H9 (cell line): ENCODE measurements around the gene HUNK. TPM values are rescaled to one million over a fixed set of nuclear protein-coding genes. Genes with fewer than 3 reads are reported as not detected.

ENCODE experiments used
- DNase-seq: peaks from one replicate; pipeline ENCODE4 v3.0.0-alpha.2; 2017
- H2AFZ ChIP-seq: one replicate; pipeline ENCODE4 v1.6.1; 2013; ENCODE audit warnings: mild to moderate bottlenecking, low read length, control low read depth, moderate library complexity
- H2AK5ac ChIP-seq: 2 replicates; pipeline ENCODE4 v1.6.1; 2013; ENCODE audit warnings: low read length, control low read depth, mixed read lengths; ENCODE audit not compliant: insufficient read length
- H2BK120ac ChIP-seq: one replicate; pipeline ENCODE4 v1.6.1; 2013; ENCODE audit warnings: low read depth, mild to moderate bottlenecking, low read length, control low read depth, inconsistent platforms; ENCODE audit not compliant: poor library complexity, severe bottlenecking
- H2BK12ac ChIP-seq: 2 replicates; pipeline ENCODE4 v1.6.1; 2013; ENCODE audit warnings: low read length, control low read depth, mixed read lengths, low read depth; ENCODE audit not compliant: insufficient read length
- H2BK15ac ChIP-seq: 2 replicates; pipeline ENCODE4 v1.6.1; 2013; ENCODE audit warnings: low read depth, low read length, control low read depth
- H2BK20ac ChIP-seq: one replicate; pipeline ENCODE4 v1.6.1; 2013; ENCODE audit warnings: low read depth, mild to moderate bottlenecking, low read length, control low read depth, inconsistent platforms; ENCODE audit not compliant: poor library complexity, severe bottlenecking
- H2BK5ac ChIP-seq: 2 replicates; pipeline ENCODE4 v1.6.1; 2013; ENCODE audit warnings: low read length, control low read depth, mixed read lengths; ENCODE audit not compliant: insufficient read length
- H3K14ac ChIP-seq: 2 replicates; pipeline ENCODE4 v1.6.1; 2013; ENCODE audit warnings: low read length, control low read depth; ENCODE audit not compliant: insufficient read depth
- H3K18ac ChIP-seq: 2 replicates; pipeline ENCODE4 v1.6.1; 2013; ENCODE audit warnings: low read depth, mild to moderate bottlenecking, mixed read lengths, low read length, control low read depth; ENCODE audit not compliant: insufficient read length
- H3K23ac ChIP-seq: 2 replicates; pipeline ENCODE4 v1.6.1; 2013; ENCODE audit warnings: low read length, control low read depth, mixed read lengths, low read depth; ENCODE audit not compliant: insufficient read length
- H3K23me2 ChIP-seq: 2 replicates; pipeline ENCODE4 v1.6.1; 2013; ENCODE audit warnings: low read depth, mild to moderate bottlenecking, mixed read lengths, low read length, control low read depth; ENCODE audit not compliant: insufficient read length, poor library complexity, severe bottlenecking
- H3K27ac ChIP-seq: 2 replicates; pipeline ENCODE4 v1.5.1; 2013; ENCODE audit warnings: low read length, control low read depth, mixed read lengths, low read depth; ENCODE audit not compliant: insufficient read length
- H3K27me3 ChIP-seq: 2 replicates; pipeline ENCODE4 v1.6.1; 2013; ENCODE audit warnings: low read length, control low read depth, inconsistent platforms; ENCODE audit not compliant: insufficient read depth
- H3K4ac ChIP-seq: 2 replicates; pipeline ENCODE4 v1.6.1; 2013; ENCODE audit warnings: low read depth, mild to moderate bottlenecking, control low read depth, inconsistent platforms, low read length, moderate library complexity
- H3K4me1 ChIP-seq: 2 replicates; pipeline ENCODE4 v1.6.1; 2013; ENCODE audit warnings: low read length, control low read depth, inconsistent platforms; ENCODE audit not compliant: insufficient read depth
- H3K4me2 ChIP-seq: 2 replicates; pipeline ENCODE4 v1.6.1; 2013; ENCODE audit warnings: low read length, control low read depth, mixed read lengths; ENCODE audit not compliant: insufficient read length, insufficient read depth
- H3K56ac ChIP-seq: 2 replicates; pipeline ENCODE4 v1.6.1; 2013; ENCODE audit warnings: low read depth, mild to moderate bottlenecking, mixed read lengths, low read length, control low read depth; ENCODE audit not compliant: insufficient read length
- H3K79me1 ChIP-seq: 2 replicates; pipeline ENCODE4 v1.6.1; 2013; ENCODE audit warnings: low read depth, mild to moderate bottlenecking, moderate library complexity, low read length, control low read depth, inconsistent platforms; ENCODE audit not compliant: insufficient read depth, poor library complexity, severe bottlenecking
- H3K79me2 ChIP-seq: 2 replicates; pipeline ENCODE4 v1.6.1; 2013; ENCODE audit warnings: low read length, control low read depth, inconsistent platforms; ENCODE audit not compliant: insufficient read depth
- H3K9ac ChIP-seq: 2 replicates; pipeline ENCODE4 v1.6.1; 2013; ENCODE audit warnings: low read length, control low read depth, mixed read lengths; ENCODE audit not compliant: insufficient read length; ENCODE audit errors: extremely low read depth
- H3K9me3 ChIP-seq: one replicate; pipeline ENCODE4 v1.6.1; 2013; ENCODE audit warnings: low read depth, low read length, inconsistent platforms; ENCODE audit not compliant: control insufficient read depth
- H3T11ph ChIP-seq: one replicate; pipeline ENCODE4 v1.6.1; 2013; ENCODE audit warnings: mild to moderate bottlenecking, low read length, control low read depth, inconsistent platforms
- H4K20me1 ChIP-seq: one replicate; pipeline ENCODE4 v1.6.1; 2013; ENCODE audit not compliant: control insufficient read depth, insufficient read length, insufficient read depth
- H4K5ac ChIP-seq: 2 replicates; pipeline ENCODE4 v1.6.1; 2013; ENCODE audit warnings: low read depth, mild to moderate bottlenecking, mixed read lengths, low read length, control low read depth; ENCODE audit not compliant: insufficient read length
- H4K8ac ChIP-seq: replicated peaks from 2 replicates; pipeline ENCODE4 v1.6.1; 2013; ENCODE audit warnings: low read length, control low read depth, mixed read lengths, low read depth; ENCODE audit not compliant: insufficient read length
- H4K91ac ChIP-seq: 2 replicates; pipeline ENCODE4 v1.6.1; 2013; ENCODE audit warnings: low read depth, mild to moderate bottlenecking, moderate library complexity, mixed read lengths, low read length, control low read depth; ENCODE audit not compliant: insufficient read length
- H3K27ac Mint-ChIP-seq, 3 experiments: 2 replicates in 2 of 3; 3 replicates in 1 of 3; pipeline ENCODE4 v1.8.0; 2020 to 2021; ENCODE audit warnings: mixed read lengths in 3 of 3, mild to moderate bottlenecking in 1 of 3, moderate library complexity in 1 of 3
- H3K27me3 Mint-ChIP-seq: 2 replicates; pipeline ENCODE4 v1.8.0; 2021; ENCODE audit warnings: low read depth, mild to moderate bottlenecking, moderate library complexity, mixed read lengths
- H3K36me3 Mint-ChIP-seq, 3 experiments: 2 replicates in 2 of 3; 3 replicates in 1 of 3; pipeline ENCODE4 v1.8.0; 2020 to 2021; ENCODE audit warnings: low read depth in 3 of 3, mixed read lengths in 3 of 3; ENCODE audit not compliant: insufficient read depth in 1 of 3
- H3K4me1 Mint-ChIP-seq, 2 experiments: 2 replicates each; pipeline ENCODE4 v1.8.0; 2020; ENCODE audit warnings: mixed read lengths in 2 of 2
- H3K4me3 Mint-ChIP-seq, 2 experiments: 2 replicates in 1 of 2; 3 replicates in 1 of 2; pipeline ENCODE4 v1.8.0; 2020 to 2021; ENCODE audit warnings: mild to moderate bottlenecking in 2 of 2, mixed read lengths in 2 of 2, moderate library complexity in 1 of 2
- H3K9me3 Mint-ChIP-seq, 2 experiments: 2 replicates in 1 of 2; 3 replicates in 1 of 2; pipeline ENCODE4 v1.8.0; 2020; ENCODE audit warnings: mild to moderate bottlenecking in 2 of 2, mixed read lengths in 2 of 2, moderate library complexity in 1 of 2
- total RNA-seq: library from RNA; stranded (reverse); gene quantifications from 2 replicates; pipeline ENCODE4 v1.2.1, GENCODE V29; 2021
- TF ChIP-seq, protein P1 (sequence below): fragments of 200-600 bp; sonication (generic); conservative IDR thresholded peaks from 3 replicates; pipeline ENCODE4 v1.8.0; 2021; ENCODE audit warnings: antibody characterized with exemption, mild to moderate bottlenecking

The HUNK gene
- total RNA-seq, 1 experiment from 2014 or later: 5.8 TPM

DNA sequence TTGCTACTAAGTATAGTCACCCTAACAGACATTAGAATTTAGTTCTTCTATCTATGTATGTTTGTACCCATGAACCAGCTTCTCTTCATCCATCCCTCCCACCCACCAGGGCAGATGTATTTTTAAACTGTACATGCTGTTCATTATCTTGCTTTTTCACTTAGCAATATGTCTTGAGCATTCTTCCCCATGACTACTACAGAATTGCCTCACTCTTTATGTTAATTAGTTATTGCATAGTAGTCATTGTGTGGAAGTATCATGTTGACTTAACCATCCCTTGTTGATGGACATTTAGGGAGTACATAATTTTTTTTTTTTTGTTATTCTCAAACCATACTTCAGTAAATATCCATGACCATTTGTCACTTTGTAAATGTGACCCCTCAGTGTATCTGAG lies 9.9 kb downstream of the HUNK start:
- Histone ChIP-seq H3K27me3 (no peaks in the 10 kb centered on the region), H2BK20ac (no peak overlapping the region), H4K20me1 (no peaks in the 10 kb centered on the region), H4K5ac (no peak overlapping the region), H3K56ac (no peak overlapping the region), H3K79me1 (peaks cover 2% of the 10 kb centered on the region), H2AFZ (no peak overlapping the region), H4K8ac (no peak overlapping the region), H4K91ac (no peak overlapping the region), H3K18ac (no peak overlapping the region), H2BK15ac (no peak overlapping the region), H2AK5ac (no peak overlapping the region), H3K79me2 (no peaks in the 10 kb centered on the region), H3K4me1 (no peaks in the 10 kb centered on the region), H2BK5ac (no peak overlapping the region), H3K9me3 (no peaks in the 10 kb centered on the region), H3K9ac (no peak overlapping the region), H2BK12ac (no peak overlapping the region), H3K27ac (no peak overlapping the region), H3K4ac (no peak overlapping the region), H3K14ac (no peak overlapping the region), H3K23me2 (no peaks in the 10 kb centered on the region), H3K4me2 (no peak overlapping the region), H2BK120ac (no peak overlapping the region), H3T11ph (no peak overlapping the region), H3K23ac (no peak overlapping the region)
- Mint-ChIP-seq H3K4me1 (peaks cover 6 to 25% of the 10 kb centered on the region in 2 experiments), H3K9me3 (peaks cover 0 to 3% of the 10 kb centered on the region in 2 experiments; a peak in 2 of 5 replicates), H3K27me3 (no peaks in the 10 kb centered on the region), H3K4me3 (no peak overlapping the region), H3K36me3 (peaks cover 0 to 6% (median 0%) of the 10 kb centered on the region in 3 experiments; a peak in 3 of 7 replicates), H3K27ac (no peak overlapping the region)
- DNase-seq: no peak
- TF ChIP-seq, protein P1, sequence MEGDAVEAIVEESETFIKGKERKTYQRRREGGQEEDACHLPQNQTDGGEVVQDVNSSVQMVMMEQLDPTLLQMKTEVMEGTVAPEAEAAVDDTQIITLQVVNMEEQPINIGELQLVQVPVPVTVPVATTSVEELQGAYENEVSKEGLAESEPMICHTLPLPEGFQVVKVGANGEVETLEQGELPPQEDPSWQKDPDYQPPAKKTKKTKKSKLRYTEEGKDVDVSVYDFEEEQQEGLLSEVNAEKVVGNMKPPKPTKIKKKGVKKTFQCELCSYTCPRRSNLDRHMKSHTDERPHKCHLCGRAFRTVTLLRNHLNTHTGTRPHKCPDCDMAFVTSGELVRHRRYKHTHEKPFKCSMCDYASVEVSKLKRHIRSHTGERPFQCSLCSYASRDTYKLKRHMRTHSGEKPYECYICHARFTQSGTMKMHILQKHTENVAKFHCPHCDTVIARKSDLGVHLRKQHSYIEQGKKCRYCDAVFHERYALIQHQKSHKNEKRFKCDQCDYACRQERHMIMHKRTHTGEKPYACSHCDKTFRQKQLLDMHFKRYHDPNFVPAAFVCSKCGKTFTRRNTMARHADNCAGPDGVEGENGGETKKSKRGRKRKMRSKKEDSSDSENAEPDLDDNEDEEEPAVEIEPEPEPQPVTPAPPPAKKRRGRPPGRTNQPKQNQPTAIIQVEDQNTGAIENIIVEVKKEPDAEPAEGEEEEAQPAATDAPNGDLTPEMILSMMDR: no peak
